Inflammatory macrophage (primary cell): Measurements from ENCODE around the gene ADGRA3.

Experiments
- DNase-seq, 2 donors: peaks; one replicate each; pipeline ENCODE4 v3.0.0-alpha.2; 2020 to 2022

Gene ADGRA3

GRCh38 chr4:22345678-22346077, 170.2 kb downstream of the ADGRA3 start:
- no peak for DNase-seq

- no peak for DNase-seq
These were observed 170.8 kb downstream of the ADGRA3 start for GRCh38 chr4:22345055-22345454.

GRCh38 chr4:22343606-22344005, 172.3 kb downstream of the ADGRA3 start:
- no peak for DNase-seq

- no peak for DNase-seq
These were observed 176.4 kb downstream of the ADGRA3 start for GRCh38 chr4:22339491-22339890.

- DNase-seq, result no peak
These were observed 177.1 kb downstream of the ADGRA3 start for GRCh38 chr4:22338796-22339195.
